Cardiac septum (tissue), 1 donor: ENCODE data around the gene TPCN2. TPM values are rescaled to one million over a fixed set of nuclear protein-coding genes. Genes with fewer than 3 reads are reported as not detected.

Experiments
- DNase-seq: peaks from one replicate; pipeline ENCODE4 v3.0.0-alpha.2; 2020; ENCODE audit warnings: low spot score
- intact Hi-C: fragments of 100-400 bp; cut with DNase I; formaldehyde crosslinking; loops from one replicate; pipeline ENCODE4 v1.14.0; 2022
- total RNA-seq: library from RNA; stranded (reverse); fragmentation: NEBNext Ultra II Directional; extraction: Animal tissue kit (Norgen Biotek cat#: 25700); gene quantifications from one replicate; pipeline ENCODE4 v1.2.1, GENCODE V29; 2021
- donor health status: DM: no; HTN: no; CAD: no.

TPCN2 gene
- total RNA-seq, 1 donor from 2014 or later = 12.5 TPM

- intact Hi-C loops = no loop called here
- peak; percentile 71 for DNase-seq
Observed at GRCh38 chr11:69009441-69010211, 39.1 kb upstream of the TPCN2 start.

- intact Hi-C loops = no loop called here
- no peak for DNase-seq
Observed at GRCh38 chr11:69010361-69010891, 38.3 kb upstream of the TPCN2 start.

GRCh38 chr11:69010964-69011623 is 37.6 kb upstream of the TPCN2 start:
- intact Hi-C loops = no loop called here
- no peak for DNase-seq

- no peak for DNase-seq
- intact Hi-C loops = no loop called here
Observed at GRCh38 chr11:69011624-69012091, 37.1 kb upstream of the TPCN2 start.

- intact Hi-C loops = no loop called here
- DNase-seq = no peak
Observed at GRCh38 chr11:69012092-69013008, 36.4 kb upstream of the TPCN2 start.

GRCh38 chr11:69013009-69013951 is 35.5 kb upstream of the TPCN2 start, which contains the start of gene MRGPRF:
TSS of gene MRGPRF (minus strand) at chr11:69013246. CDS start at chr11:69009901, 3,345 bp downstream.
- peak; percentile 83 for DNase-seq
- intact Hi-C loops = no loop called here

- intact Hi-C loops = no loop called here
- no peak for DNase-seq
Observed at GRCh38 chr11:69014084-69014851, 34.5 kb upstream of the TPCN2 start.

GRCh38 chr11:69014898-69015549 is 33.7 kb upstream of the TPCN2 start:
- no peak for DNase-seq
- intact Hi-C loops = no loop called here

GRCh38 chr11:69017951-69018350 is 30.8 kb upstream of the TPCN2 start:
- intact Hi-C loops = no loop called here

GRCh38 chr11:69018924-69019323 is 29.8 kb upstream of the TPCN2 start:
- no peak for DNase-seq
- intact Hi-C loops = no loop called here

More at GRCh38 chr11:69017951-69018350, 30.8 kb upstream of the TPCN2 start:
- no peak for DNase-seq

- DNase-seq = no peak
- intact Hi-C loops = no loop called here
Observed at GRCh38 chr11:69022260-69022659, 26.5 kb upstream of the TPCN2 start.

GRCh38 chr11:69024509-69024908 is 24.2 kb upstream of the TPCN2 start:
- intact Hi-C loops = no loop called here
- no peak for DNase-seq

- intact Hi-C loops = no loop called here
- DNase-seq = no peak
Observed at GRCh38 chr11:69027704-69028372, 20.9 kb upstream of the TPCN2 start.

- intact Hi-C loops = no loop called here
- DNase-seq = no peak
Observed at GRCh38 chr11:69030301-69030700, 18.4 kb upstream of the TPCN2 start.

GRCh38 chr11:69032833-69033232 is 15.9 kb upstream of the TPCN2 start:
- no peak for DNase-seq
- intact Hi-C loops = no loop called here

GRCh38 chr11:69033431-69033830 is 15.3 kb upstream of the TPCN2 start:
- intact Hi-C loops = no loop called here
- DNase-seq = no peak
